Measurements from ENCODE around the gene RSAD2.

RSAD2 gene

DNA sequence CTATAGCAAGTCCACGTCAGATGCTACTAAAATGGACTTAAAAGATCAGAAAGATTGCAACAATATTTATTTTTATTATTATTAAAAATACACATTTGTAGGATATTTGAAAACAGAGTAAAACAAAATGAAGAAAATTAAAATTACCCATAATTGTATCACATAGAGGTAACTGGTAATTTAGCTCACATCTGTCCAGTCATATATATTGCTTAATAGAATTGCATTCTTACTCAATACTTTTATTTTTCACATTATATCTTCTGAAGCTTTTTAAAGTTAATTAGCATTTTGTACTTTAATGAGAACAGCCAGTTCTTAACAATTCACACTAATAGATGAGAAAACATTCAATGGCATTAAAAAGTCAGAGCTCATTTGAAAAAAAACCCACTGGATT, 28.1 kb downstream of the RSAD2 start:
- DNase-seq (ENCODE audit: low read depth in 2 of 2), result no peak

GRCh38 chr2:6906165-6906741, 28.7 kb downstream of the RSAD2 start:
- DNase-seq (ENCODE audit: low read depth in 2 of 2), result no peak

DNA sequence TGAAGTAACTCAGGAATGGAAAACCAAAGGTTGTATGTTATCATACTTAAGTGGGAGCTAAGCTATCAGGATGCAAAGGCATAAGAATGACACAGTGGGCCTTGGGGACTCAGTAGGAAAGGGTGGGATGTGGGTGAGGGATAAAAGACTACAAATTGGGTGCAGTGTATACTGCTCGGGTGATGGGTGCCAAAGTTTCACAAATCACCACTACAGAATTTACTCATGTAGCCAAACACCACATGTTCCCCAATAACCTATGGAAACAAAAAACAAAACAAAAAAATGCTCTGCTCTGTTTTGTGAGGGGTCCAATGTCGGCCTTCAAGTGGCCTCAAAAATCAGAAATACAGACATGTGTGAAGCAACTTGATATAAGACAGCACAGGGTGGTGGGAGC, 30.7 kb downstream of the RSAD2 start:
- no peak for DNase-seq (ENCODE audit: low read depth in 2 of 2)

DNA sequence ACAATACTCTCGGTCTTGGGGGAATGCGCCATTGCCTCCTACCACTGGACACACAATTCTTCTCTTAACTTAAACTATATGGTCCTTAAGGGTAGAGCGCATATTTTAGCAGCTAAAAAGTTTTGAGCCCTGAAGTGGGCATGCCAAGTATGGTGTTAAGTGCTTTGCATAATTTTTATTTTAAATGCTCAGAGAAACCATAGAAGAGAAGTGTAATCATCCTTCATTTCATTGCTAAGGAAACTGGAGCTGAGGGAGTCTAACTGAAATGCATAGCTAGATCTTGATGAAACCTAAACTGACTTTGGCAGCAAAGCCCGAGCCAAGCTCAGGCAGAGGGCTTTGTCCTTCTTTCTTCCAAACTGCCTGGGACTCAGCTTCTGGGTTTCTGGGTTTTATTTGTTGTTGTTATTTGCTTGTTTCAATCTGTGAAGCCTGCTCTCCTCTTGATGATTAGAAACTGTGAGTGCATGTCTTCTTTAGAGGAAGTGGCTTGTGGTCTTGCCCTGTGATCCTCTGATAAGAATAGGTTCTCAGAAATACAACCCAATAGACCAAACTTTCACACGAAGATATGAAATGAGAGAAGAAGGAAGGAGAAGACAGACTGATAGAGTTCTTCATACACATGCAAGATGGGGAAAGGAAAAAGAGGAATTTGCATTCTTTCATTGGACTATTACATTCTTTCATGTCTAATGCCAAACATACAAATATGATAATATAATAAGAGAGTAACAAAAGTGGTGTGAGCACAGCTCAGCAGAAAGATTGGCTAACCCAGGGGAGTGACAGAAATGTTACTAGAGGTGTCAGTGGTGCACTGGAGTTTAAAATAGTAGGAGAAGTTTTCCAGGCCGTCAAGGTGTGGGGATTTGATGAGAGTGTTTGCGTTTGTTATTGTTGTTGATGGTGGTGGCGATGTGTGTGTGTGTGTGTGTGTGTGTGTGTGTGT, 32.1 kb downstream of the RSAD2 start:
- no peak for DNase-seq (ENCODE audit: low read depth in 2 of 2)

DNA sequence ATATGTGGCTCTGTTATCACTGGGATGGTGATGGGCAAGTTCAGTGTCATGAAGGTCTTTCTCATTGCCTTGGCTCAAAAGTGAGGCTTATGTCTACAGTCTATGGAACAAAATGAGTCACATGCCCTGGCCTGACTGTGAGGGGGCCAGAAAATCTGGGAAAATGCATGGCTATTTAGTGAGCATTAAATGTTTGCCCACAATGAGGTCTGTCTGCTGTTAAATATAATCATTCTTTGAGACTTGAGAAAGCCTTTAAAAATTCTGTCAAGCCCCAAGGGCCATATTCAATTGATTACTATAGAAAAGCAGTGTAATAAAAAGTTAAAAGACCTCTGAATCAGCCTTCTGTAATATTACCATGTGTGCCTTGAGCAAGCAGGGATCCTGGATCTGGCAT, 34.1 kb downstream of the RSAD2 start:
- DNase-seq (ENCODE audit: low read depth in 2 of 2), result no peak

GRCh38 chr2:6913415-6914157, 36.0 kb downstream of the RSAD2 start:
- DNase-seq (ENCODE audit: low read depth in 2 of 2), result no peak

DNA sequence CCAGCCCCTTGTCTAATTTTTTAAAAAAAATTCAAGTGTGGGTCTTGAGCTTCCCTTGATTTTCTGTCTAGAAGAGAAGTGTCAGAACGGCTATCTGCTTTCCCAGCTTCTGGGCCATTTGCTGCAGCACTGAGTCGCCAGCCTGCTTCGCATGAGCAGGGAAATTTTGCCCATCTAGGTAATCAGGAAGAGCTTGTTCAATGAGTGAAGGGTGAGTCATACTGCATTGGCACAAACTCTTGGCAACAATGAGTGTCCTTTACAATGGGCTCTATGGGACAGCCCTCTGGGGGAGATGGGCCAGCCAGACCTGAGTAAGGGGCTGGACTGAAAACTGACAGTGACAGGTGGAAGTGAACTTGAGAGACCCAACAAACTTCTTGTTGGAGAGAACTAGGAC, 37.3 kb downstream of the RSAD2 start:
- DNase-seq (ENCODE audit: low read depth in 2 of 2), result no peak

DNA sequence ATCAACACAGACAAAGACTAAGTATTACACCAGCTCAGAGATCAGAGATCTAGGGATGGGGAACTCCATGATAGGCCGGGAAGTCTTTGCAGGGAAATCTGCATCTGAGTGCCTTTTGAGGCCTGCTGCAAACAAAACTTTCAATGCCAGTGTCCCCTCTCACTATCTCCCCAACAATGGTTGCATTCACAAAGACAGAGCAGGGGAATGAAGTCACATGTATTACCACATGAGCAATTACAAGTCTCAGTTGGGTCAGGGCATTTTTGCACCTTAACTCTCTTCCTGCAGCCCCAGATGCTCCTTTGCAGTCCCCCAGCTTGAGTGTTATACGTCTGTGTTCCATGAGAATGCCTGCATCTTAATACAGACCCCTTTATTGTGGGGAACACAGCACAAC, 37.8 kb downstream of the RSAD2 start:
- DNase-seq (ENCODE audit: low read depth in 2 of 2), result no peak

- no peak for DNase-seq (ENCODE audit: low read depth in 2 of 2)
These were observed 38.6 kb downstream of the RSAD2 start for GRCh38 chr2:6916224-6916623.

GRCh38 chr2:6916736-6917070, 39.1 kb downstream of the RSAD2 start:
- DNase-seq (ENCODE audit: low read depth in 2 of 2), result no peak

- DNase-seq (ENCODE audit: low read depth in 2 of 2), result peak; percentile 53 to 67
These were observed 39.6 kb downstream of the RSAD2 start, which contains the start of gene RNF144A for GRCh38 chr2:6917071-6917760. Gene RNF144A (plus strand): TSS chr2:6917412. CDS start chr2:6996927, 79,515 bp downstream.

DNA sequence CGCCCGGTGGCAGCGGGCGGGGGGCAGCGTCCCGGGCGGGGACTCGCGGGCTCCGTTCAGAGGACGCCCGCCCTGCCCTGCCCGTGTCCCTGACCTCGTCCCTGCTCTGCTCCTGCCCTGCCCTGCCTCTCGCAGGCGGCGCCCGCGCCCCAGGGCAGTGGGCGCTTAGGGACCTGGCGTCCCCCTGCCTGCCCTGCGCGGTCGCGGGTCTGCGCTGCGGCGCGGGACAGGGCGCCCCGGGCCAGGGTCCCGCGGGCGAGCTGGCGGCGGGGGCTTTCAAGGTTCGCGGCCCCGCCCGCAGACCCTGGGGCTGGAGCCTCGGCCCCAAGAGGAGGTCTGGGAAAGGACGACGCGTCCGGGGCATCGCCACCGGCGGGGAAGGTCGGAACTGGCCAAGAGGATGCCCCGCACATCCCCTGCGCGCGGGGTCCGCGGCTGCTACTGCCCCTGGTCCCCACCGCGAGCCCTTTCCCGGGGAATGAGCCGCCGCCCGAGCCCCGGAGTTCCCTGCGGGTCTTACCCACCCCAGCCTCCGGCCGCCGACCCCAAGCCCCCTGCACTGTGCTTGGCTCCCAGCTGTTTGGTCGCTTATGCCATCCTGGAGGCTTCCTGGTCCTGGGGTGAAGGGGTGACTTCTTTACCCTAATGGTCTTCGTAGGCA, 40.3 kb downstream of the RSAD2 start:
- DNase-seq (ENCODE audit: low read depth in 2 of 2), result no peak

GRCh38 chr2:6919901-6920742, 42.5 kb downstream of the RSAD2 start:
- DNase-seq (ENCODE audit: low read depth in 2 of 2), result no peak

DNA sequence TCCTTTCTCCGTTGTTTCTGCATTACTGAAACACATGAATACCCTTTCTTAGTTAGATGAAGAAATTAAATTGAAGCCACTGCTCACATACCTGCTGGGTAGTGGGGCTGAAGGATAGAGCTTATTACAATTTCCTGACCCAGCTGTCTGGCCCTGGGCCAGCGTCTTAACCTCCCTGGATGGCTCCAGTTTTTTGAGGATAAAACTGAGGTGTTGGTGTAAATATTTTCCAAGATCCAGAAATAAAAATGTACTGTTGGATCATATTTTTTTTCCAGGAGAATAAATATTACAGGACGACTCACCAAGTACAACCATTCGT, 43.1 kb downstream of the RSAD2 start:
- DNase-seq (ENCODE audit: low read depth in 2 of 2), result no peak

DNA sequence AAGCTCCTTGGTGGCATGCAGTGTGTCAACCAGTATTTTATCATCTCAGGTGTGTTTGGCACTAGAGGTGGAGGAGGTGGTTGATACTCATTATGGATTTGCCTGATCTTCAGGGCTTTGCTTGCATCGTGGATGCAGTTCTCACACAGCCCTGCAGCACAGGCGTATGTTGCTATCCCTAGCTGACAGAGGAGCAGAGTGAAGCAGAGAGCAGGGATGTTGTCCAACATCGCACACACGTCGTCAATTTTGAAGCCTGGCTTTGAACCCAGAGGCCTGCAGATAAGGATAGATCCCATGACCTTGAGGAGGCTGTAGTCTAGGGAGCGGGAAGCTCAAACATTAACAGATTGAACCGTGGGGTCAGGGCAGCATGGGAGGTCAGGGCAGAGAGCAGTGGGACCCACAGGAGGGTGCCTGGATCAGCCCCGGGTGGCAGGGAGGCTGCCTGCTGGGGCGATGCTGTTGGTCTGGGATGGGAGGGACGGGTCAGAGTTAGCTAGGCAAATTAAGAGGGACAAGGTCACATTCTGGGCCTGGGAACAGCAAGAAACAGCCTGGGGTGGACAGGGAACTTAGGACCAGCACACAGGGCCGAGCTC, 43.8 kb downstream of the RSAD2 start:
- no peak for DNase-seq (ENCODE audit: low read depth in 2 of 2)

GRCh38 chr2:6922201-6922656, 44.7 kb downstream of the RSAD2 start:
- DNase-seq (ENCODE audit: low read depth in 2 of 2), result no peak

GRCh38 chr2:6923319-6923718, 45.7 kb downstream of the RSAD2 start:
- DNase-seq (ENCODE audit: low read depth in 2 of 2), result no peak

DNA sequence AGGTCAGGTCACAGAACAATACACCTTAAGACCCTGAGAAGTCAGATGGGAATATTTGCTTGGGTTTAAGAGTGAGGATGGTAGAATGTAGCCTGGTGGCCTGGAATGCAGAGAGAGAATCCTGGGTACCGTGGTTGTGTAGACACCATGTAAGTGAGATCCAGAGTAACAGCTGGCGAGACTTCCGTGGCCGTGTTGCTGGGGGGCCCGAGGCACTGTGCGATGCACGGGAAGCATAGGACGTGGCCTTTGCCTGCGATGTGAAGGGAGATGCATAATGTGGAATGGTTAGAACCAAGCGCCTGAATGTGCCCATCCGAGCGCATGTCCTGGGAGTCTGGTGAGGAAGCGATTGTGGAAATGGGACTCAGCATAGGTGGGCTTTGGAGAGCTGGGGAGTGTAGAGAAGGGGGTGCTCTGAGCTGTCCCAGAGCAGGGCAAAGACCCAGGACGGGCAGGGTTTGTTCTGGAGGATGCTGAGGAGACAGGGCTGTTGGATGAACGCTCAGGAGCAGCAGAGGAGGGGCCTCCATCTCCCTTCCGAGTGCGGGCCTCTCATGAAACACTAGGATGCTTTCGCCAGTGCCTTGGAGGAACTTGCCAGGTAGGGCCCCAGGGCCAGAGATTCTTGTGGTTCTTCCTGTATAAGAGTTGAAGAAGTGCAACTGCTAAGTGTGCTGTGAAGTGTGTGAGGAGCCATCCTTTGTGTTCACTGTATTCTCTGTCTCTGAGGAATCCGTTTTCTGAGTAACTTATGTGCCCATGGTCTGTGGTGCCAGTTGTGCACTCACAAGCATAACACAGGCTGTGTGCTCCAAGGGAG, 46.7 kb downstream of the RSAD2 start:
- DNase-seq (ENCODE audit: low read depth in 2 of 2), result no peak

- no peak for DNase-seq (ENCODE audit: low read depth in 2 of 2)
These were observed 47.4 kb downstream of the RSAD2 start for GRCh38 chr2:6924924-6925409.

Measured in stimulated activated CD8-positive, alpha-beta memory T cell treated with anti-CD3 and anti-CD28 coated beads, Interleukin-2, amount 100 ng/mL, for 48 hours (primary cell).